Caki2 (cell line): ENCODE results near the gene IGF2BP2. TPM values are rescaled to one million over a fixed set of nuclear protein-coding genes. Genes with fewer than 3 reads are reported as not detected.

Experiments
- DNase-seq: peaks from one replicate; pipeline ENCODE4 v3.0.0-alpha.2; 2015; ENCODE audit warnings: low read depth
- in situ Hi-C: cut with HindIII; loops from 2 replicates; pipeline ENCODE4 v1.10.0; 2016; ENCODE audit warnings: low sequenced_read_pairs, low pct_unique_long_range_greater_than_20kb, mixed read lengths
- total RNA-seq: library from RNA; depleted of rRNA; stranded (reverse); fragments of >200 nt; shearing (Covaris generic); gene quantifications from 2 replicates; pipeline ENCODE4 v1.2.3, GENCODE V29; 2014; ENCODE audit warnings: low replicate concordance; rRNA removed

IGF2BP2 gene
- total RNA-seq, 1 experiment from 2014 or later: 23.0 TPM

GRCh38 chr3:185594073-185594472 lies 230.8 kb downstream of the IGF2BP2 start:
- in situ Hi-C loops: no loop called here
- DNase-seq: no peak

Other genes with a start within 250 kb of the IGF2BP2 start
- 5.1 and 28.4 TPM in 2 replicates for gene SENP2, start 238.7 kb downstream of the IGF2BP2 start, total RNA-seq
- gene TRA2B, start 113.0 kb upstream of the IGF2BP2 start, total RNA-seq: 100 and 124 TPM in 2 replicates